ENCODE measurements around the gene PRKG1. TPM values are rescaled to one million over a fixed set of nuclear protein-coding genes. Genes with fewer than 3 reads are reported as not detected.
A peak's percentile ranks its signal among the peaks of the same experiment; 100 is the strongest.

PRKG1 gene
- total and polyA plus RNA-seq, 2 experiments from 2014 or later = 18.2 to 21.1 TPM

DNA sequence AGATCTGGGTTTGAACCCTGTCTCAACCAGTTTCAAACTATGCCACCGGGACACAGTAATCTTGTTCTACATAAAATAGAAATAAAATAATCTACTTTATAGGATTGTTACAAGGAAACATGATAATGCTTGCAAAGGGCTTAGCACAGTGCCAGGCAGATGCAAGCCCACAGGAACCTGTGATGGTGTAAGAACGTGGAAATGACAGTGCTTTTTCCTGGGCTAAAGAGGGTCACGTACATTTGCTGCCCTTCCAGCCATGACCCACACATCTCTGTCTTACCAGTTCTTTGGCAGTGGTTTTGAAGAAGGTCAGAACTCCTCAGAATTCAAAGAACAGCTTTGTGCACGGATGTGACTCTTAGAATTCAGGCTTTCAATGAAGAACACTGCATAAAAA, 342.2 kb downstream of the PRKG1 start:
- TF ChIP-seq, protein P1, sequence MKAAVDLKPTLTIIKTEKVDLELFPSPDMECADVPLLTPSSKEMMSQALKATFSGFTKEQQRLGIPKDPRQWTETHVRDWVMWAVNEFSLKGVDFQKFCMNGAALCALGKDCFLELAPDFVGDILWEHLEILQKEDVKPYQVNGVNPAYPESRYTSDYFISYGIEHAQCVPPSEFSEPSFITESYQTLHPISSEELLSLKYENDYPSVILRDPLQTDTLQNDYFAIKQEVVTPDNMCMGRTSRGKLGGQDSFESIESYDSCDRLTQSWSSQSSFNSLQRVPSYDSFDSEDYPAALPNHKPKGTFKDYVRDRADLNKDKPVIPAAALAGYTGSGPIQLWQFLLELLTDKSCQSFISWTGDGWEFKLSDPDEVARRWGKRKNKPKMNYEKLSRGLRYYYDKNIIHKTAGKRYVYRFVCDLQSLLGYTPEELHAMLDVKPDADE (IDR thresholded peaks at IDR 0.05) = no peak
- no peak for TF ChIP-seq CREB1 (CRISPR knock-in tag; IDR thresholded peaks at IDR 0.05; ENCODE audit: low read depth)
- no peak for TF ChIP-seq ZNF331 (CRISPR knock-in tag; IDR thresholded peaks at IDR 0.05; ENCODE audit: low read depth)
- TF ChIP-seq EZH2 (IDR thresholded peaks at IDR 0.05; ENCODE audit: low read depth, unreplicated experiment) = no peak
- TF ChIP-seq JUNB (IDR thresholded peaks at IDR 0.05; ENCODE audit: unreplicated experiment) = no peak
- no peak for TF ChIP-seq EZH2phosphoT487 (IDR thresholded peaks at IDR 0.05; ENCODE audit: unreplicated experiment)
- TF ChIP-seq, protein P2, sequence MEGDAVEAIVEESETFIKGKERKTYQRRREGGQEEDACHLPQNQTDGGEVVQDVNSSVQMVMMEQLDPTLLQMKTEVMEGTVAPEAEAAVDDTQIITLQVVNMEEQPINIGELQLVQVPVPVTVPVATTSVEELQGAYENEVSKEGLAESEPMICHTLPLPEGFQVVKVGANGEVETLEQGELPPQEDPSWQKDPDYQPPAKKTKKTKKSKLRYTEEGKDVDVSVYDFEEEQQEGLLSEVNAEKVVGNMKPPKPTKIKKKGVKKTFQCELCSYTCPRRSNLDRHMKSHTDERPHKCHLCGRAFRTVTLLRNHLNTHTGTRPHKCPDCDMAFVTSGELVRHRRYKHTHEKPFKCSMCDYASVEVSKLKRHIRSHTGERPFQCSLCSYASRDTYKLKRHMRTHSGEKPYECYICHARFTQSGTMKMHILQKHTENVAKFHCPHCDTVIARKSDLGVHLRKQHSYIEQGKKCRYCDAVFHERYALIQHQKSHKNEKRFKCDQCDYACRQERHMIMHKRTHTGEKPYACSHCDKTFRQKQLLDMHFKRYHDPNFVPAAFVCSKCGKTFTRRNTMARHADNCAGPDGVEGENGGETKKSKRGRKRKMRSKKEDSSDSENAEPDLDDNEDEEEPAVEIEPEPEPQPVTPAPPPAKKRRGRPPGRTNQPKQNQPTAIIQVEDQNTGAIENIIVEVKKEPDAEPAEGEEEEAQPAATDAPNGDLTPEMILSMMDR (conservative IDR thresholded peaks at IDR 0.05; ENCODE audit: low read depth in 2 of 2) = no peak
- no peak for TF ChIP-seq POLR2AphosphoS5 (IDR thresholded peaks at IDR 0.05; ENCODE audit: low read depth)
- TF ChIP-seq STAT1 (IDR thresholded peaks at IDR 0.05; ENCODE audit: unreplicated experiment) = no peak
- TF ChIP-seq, protein P3, sequence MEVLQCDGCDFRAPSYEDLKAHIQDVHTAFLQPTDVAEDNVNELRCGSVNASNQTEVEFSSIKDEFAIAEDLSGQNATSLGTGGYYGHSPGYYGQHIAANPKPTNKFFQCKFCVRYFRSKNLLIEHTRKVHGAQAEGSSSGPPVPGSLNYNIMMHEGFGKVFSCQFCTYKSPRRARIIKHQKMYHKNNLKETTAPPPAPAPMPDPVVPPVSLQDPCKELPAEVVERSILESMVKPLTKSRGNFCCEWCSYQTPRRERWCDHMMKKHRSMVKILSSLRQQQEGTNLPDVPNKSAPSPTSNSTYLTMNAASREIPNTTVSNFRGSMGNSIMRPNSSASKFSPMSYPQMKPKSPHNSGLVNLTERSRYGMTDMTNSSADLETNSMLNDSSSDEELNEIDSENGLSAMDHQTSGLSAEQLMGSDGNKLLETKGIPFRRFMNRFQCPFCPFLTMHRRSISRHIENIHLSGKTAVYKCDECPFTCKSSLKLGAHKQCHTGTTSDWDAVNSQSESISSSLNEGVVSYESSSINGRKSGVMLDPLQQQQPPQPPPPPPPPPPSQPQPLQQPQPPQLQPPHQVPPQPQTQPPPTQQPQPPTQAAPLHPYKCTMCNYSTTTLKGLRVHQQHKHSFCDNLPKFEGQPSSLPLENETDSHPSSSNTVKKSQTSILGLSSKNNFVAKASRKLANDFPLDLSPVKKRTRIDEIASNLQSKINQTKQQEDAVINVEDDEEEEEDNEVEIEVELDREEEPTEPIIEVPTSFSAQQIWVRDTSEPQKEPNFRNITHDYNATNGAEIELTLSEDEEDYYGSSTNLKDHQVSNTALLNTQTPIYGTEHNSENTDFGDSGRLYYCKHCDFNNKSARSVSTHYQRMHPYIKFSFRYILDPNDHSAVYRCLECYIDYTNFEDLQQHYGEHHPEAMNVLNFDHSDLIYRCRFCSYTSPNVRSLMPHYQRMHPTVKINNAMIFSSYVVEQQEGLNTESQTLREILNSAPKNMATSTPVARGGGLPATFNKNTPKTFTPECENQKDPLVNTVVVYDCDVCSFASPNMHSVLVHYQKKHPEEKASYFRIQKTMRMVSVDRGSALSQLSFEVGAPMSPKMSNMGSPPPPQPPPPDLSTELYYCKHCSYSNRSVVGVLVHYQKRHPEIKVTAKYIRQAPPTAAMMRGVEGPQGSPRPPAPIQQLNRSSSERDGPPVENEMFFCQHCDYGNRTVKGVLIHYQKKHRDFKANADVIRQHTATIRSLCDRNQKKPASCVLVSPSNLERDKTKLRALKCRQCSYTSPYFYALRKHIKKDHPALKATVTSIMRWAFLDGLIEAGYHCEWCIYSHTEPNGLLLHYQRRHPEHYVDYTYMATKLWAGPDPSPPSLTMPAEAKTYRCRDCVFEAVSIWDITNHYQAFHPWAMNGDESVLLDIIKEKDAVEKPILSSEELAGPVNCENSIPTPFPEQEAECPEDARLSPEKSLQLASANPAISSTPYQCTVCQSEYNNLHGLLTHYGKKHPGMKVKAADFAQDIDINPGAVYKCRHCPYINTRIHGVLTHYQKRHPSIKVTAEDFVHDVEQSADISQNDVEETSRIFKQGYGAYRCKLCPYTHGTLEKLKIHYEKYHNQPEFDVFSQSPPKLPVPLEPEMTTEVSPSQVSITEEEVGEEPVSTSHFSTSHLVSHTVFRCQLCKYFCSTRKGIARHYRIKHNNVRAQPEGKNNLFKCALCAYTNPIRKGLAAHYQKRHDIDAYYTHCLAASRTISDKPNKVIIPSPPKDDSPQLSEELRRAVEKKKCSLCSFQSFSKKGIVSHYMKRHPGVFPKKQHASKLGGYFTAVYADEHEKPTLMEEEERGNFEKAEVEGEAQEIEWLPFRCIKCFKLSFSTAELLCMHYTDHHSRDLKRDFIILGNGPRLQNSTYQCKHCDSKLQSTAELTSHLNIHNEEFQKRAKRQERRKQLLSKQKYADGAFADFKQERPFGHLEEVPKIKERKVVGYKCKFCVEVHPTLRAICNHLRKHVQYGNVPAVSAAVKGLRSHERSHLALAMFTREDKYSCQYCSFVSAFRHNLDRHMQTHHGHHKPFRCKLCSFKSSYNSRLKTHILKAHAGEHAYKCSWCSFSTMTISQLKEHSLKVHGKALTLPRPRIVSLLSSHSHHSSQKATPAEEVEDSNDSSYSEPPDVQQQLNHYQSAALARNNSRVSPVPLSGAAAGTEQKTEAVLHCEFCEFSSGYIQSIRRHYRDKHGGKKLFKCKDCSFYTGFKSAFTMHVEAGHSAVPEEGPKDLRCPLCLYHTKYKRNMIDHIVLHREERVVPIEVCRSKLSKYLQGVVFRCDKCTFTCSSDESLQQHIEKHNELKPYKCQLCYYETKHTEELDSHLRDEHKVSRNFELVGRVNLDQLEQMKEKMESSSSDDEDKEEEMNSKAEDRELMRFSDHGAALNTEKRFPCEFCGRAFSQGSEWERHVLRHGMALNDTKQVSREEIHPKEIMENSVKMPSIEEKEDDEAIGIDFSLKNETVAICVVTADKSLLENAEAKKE (CRISPR knock-in tag; IDR thresholded peaks at IDR 0.05) = no peak
- no peaks in the 10 kb centered on the region for H3K36me3 ChIP-seq (ENCODE audit: insufficient read depth)

More for the DNA sequence above, 342.2 kb downstream of the PRKG1 start:
- H3K79me2 ChIP-seq (replicated peaks; ENCODE audit: insufficient read depth) = no peaks in the 10 kb centered on the region
- Mint-ChIP-seq H3K4me3 (no peak overlapping the region), H3K27ac (0 out of 2 replicates have a peak overlapping the region, but pooled peaks have one; percentile 51), H3K4me1 (no peaks in the 10 kb centered on the region), H3K36me3 (ENCODE audit: low read depth) (no peaks in the 10 kb centered on the region), H3K27me3 (ENCODE audit: insufficient read depth, low read depth, poor library complexity) (no peaks in the 10 kb centered on the region), H3K9me3 (no peaks in the 10 kb centered on the region; the same call in 2 of the 3 replicates)
- H3K27ac ChIP-seq (ENCODE audit: low read depth) = no peak overlapping the region
- no peak overlapping the region for H2AFZ ChIP-seq
- H4K20me1 ChIP-seq (replicated peaks; ENCODE audit: insufficient read depth) = no peaks in the 10 kb centered on the region
- H3K4me2 ChIP-seq = no peak overlapping the region
- no peaks in the 10 kb centered on the region for H3F3A ChIP-seq (replicated peaks; ENCODE audit: low read depth)
- H3K9me2 ChIP-seq (ENCODE audit: insufficient read depth) = no peaks in the 10 kb centered on the region
- no peaks in the 10 kb centered on the region for H3K4me1 ChIP-seq (ENCODE audit: insufficient read depth)
- no peaks in the 10 kb centered on the region for H3K27me3 ChIP-seq (ENCODE audit: insufficient read depth)
- ATAC-seq (no peak), DNase-seq (ENCODE audit: low spot score) (no peak)
- H3K4me3 ChIP-seq = no peak overlapping the region

Measured in GM23338 (cell line).